ENCODE data around the gene FBXO46.

The FBXO46 gene

GRCh38 chr19:45771311-45771933 is 40.7 kb upstream of the FBXO46 start:
- H3K27ac ChIP-seq (replicated peaks): no peak overlapping the region
- no peak overlapping the region for H3K4me3 ChIP-seq (replicated peaks; ENCODE audit: insufficient read depth, low read length)
- DNase-seq (ENCODE audit: low read depth in 1 of 2, low spot score in 1 of 2): no peak
- peaks cover 41% of the 10 kb centered on the region for H3K27me3 ChIP-seq (ENCODE audit: insufficient read depth, poor library complexity, severe bottlenecking)
- TF ChIP-seq POLR2AphosphoS5 (IDR thresholded peaks at IDR 0.05; ENCODE audit: low read depth): no peak
- no peak for TF ChIP-seq GABPA (IDR thresholded peaks at IDR 0.05; ENCODE audit: low read depth)
- TF ChIP-seq SPI1 (IDR thresholded peaks at IDR 0.05; ENCODE audit: borderline replicate concordance, low read depth): no peak
- TF ChIP-seq CTCF (IDR thresholded peaks at IDR 0.05; ENCODE audit: insufficient read depth, low read length): no peak
- TF ChIP-seq REST (IDR thresholded peaks at IDR 0.05; ENCODE audit: insufficient replicate concordance, low read depth): no peak

- TF ChIP-seq CTCF (IDR thresholded peaks at IDR 0.05; ENCODE audit: insufficient read depth, low read length) (peak; percentile 40), REST (IDR thresholded peaks at IDR 0.05; ENCODE audit: insufficient replicate concordance, low read depth) (no peak)
- H3K27ac ChIP-seq (replicated peaks): no peak overlapping the region
- H3K4me3 ChIP-seq (replicated peaks; ENCODE audit: insufficient read depth, low read length): peak overlapping the region; percentile 69
- H3K27me3 ChIP-seq (ENCODE audit: insufficient read depth, poor library complexity, severe bottlenecking): peaks cover 41% of the 10 kb centered on the region
- peak; percentile 81 to 85 for DNase-seq (ENCODE audit: low read depth in 1 of 2, low spot score in 1 of 2)
Measured at GRCh38 chr19:45770192-45771101, 39.8 kb upstream of the FBXO46 start.

GRCh38 chr19:45769821-45770191 is 39.1 kb upstream of the FBXO46 start:
- Histone ChIP-seq H3K27ac (replicated peaks) (no peak overlapping the region; the same call in 1 of the 2 replicates), H3K27me3 (ENCODE audit: insufficient read depth, poor library complexity, severe bottlenecking) (peaks cover 40% of the 10 kb centered on the region), H3K4me3 (replicated peaks; ENCODE audit: insufficient read depth, low read length) (peak overlapping the region; percentile 69)
- DNase-seq (ENCODE audit: low read depth in 1 of 2, low spot score in 1 of 2): peak in 1 of 2 experiments; percentile 45
- TF ChIP-seq POLR2AphosphoS5 (IDR thresholded peaks at IDR 0.05; ENCODE audit: low read depth) (no peak), GABPA (IDR thresholded peaks at IDR 0.05; ENCODE audit: low read depth) (no peak), REST (IDR thresholded peaks at IDR 0.05; ENCODE audit: insufficient replicate concordance, low read depth) (no peak), SPI1 (IDR thresholded peaks at IDR 0.05; ENCODE audit: borderline replicate concordance, low read depth) (no peak), CTCF (IDR thresholded peaks at IDR 0.05; ENCODE audit: insufficient read depth, low read length) (no peak)
